AG04450 (cell line): ENCODE results near the gene GRK3. TPM values are rescaled to one million over a fixed set of nuclear protein-coding genes. Genes with fewer than 3 reads are reported as not detected.

Experiments used
- CTCF ChIA-PET: fragments of 300-600, 350-600 bp; formaldehyde crosslinking; extraction: SDS; loops from one replicate; lab custom pipeline; 2022; ENCODE audit warnings: antibody characterized with exemption, inconsistent platforms; lab: Charles Lee
- POLR2A ChIA-PET: fragments of 350-600 bp; formaldehyde crosslinking; extraction: SDS; loops from one replicate; lab custom pipeline; 2021; ENCODE audit warnings: antibody characterized with exemption, inconsistent platforms; lab: Yijun Ruan, JAX
- DNase-seq: peaks from one replicate; pipeline ENCODE4 v3.0.0-alpha.2; 2011; ENCODE audit warnings: low read depth, low spot score
- H3K27ac ChIP-seq: one replicate; pipeline ENCODE4 v1.5.1; 2012; ENCODE audit warnings: low read depth, low read length, control low read depth
- H3K27me3 ChIP-seq: one replicate; pipeline ENCODE4 v1.6.0; 2012; ENCODE audit warnings: low read length; ENCODE audit not compliant: control insufficient read depth, insufficient read depth
- H3K4me3 ChIP-seq: 2 replicates; pipeline ENCODE4 v1.5.1; 2011; ENCODE audit warnings: mild to moderate bottlenecking, low read depth, low read length, control low read depth
- H3K9me3 ChIP-seq: 2 replicates; pipeline ENCODE4 v1.5.1; 2012; ENCODE audit warnings: low read length; ENCODE audit not compliant: control insufficient read depth, insufficient read depth
- CTCF ChIP-seq: IDR thresholded peaks from 2 replicates; pipeline ENCODE4 v1.5.1; 2011; ENCODE audit warnings: low read depth, low read length, control low read depth, inconsistent platforms
- polyA plus RNA-seq: library from polyadenylated mRNA; depleted of rRNA; stranded (reverse); fragments of >200 nt; gene quantifications from 2 replicates; pipeline ENCODE4 v1.2.3, GENCODE V29; 2011

Gene GRK3
- polyA plus RNA-seq, 1 experiment = 0.72 TPM

- CTCF ChIA-PET = interaction anchor here (1.0 to 1.3 kb wide), 2 partner anchors 18 to 307 kb away, joined by 3 to 5 read pairs; no protein-coding TSS in a partner anchor
- peak overlapping the region; percentile 68 for H3K27ac ChIP-seq
- no peaks in the 10 kb centered on the region for H3K27me3 ChIP-seq
- H3K9me3 ChIP-seq = peaks cover 30% of the 10 kb centered on the region
- no peak for TF ChIP-seq CTCF
- H3K4me3 ChIP-seq = no peak overlapping the region
- POLR2A ChIA-PET = no interaction called here
- DNase-seq = peak; percentile 33
Measured at GRCh38 chr22:25754527-25755202, 190.2 kb downstream of the GRK3 start.

GRCh38 chr22:25757686-25758085 lies 193.2 kb downstream of the GRK3 start:
- Histone ChIP-seq H3K4me3 (no peak overlapping the region), H3K27ac (no peak overlapping the region), H3K9me3 (peaks cover 45% of the 10 kb centered on the region), H3K27me3 (no peaks in the 10 kb centered on the region)
- CTCF ChIA-PET = interaction anchor here (0.7 kb wide), 1 partner anchor 368 kb away, joined by 3 read pairs; no protein-coding TSS in a partner anchor
- POLR2A ChIA-PET = no interaction called here
- TF ChIP-seq CTCF = no peak
- DNase-seq = no peak

- H3K27ac ChIP-seq = no peak overlapping the region
- H3K4me3 ChIP-seq = no peak overlapping the region
- ChIA-PET POLR2A (no interaction called here), CTCF (no interaction called here)
- no peak for DNase-seq
- H3K27me3 ChIP-seq = no peaks in the 10 kb centered on the region
- no peak for TF ChIP-seq CTCF
- peaks cover 40% of the 10 kb centered on the region for H3K9me3 ChIP-seq
Measured at GRCh38 chr22:25758316-25758715, 193.8 kb downstream of the GRK3 start.

GRCh38 chr22:25759825-25760231 lies 195.4 kb downstream of the GRK3 start:
- CTCF ChIA-PET = interaction anchor here (0.6 to 1.5 kb wide), 3 partner anchors 12 to 680 kb away, joined by 3 to 7 read pairs (median 6); no protein-coding TSS in a partner anchor
- POLR2A ChIA-PET = no interaction called here
- peak overlapping the region; percentile 52 for H3K27ac ChIP-seq
- no peak overlapping the region for H3K4me3 ChIP-seq
- H3K9me3 ChIP-seq = peaks cover 42% of the 10 kb centered on the region
- DNase-seq = peak; percentile 61
- no peaks in the 10 kb centered on the region for H3K27me3 ChIP-seq
- TF ChIP-seq CTCF = no peak

GRCh38 chr22:25760294-25760693 lies 195.8 kb downstream of the GRK3 start:
- TF ChIP-seq CTCF = no peak
- peaks cover 40% of the 10 kb centered on the region for H3K9me3 ChIP-seq
- H3K4me3 ChIP-seq = no peak overlapping the region
- DNase-seq = no peak
- no peaks in the 10 kb centered on the region for H3K27me3 ChIP-seq
- ChIA-PET CTCF (interaction anchor here (0.6 to 1.5 kb wide), 3 partner anchors 11 to 680 kb away, joined by 3 to 7 read pairs (median 6); no protein-coding TSS in a partner anchor), POLR2A (no interaction called here)
- H3K27ac ChIP-seq = peak overlapping the region; percentile 52
